ENCODE data around the gene RITA1. TPM values are rescaled to one million over a fixed set of nuclear protein-coding genes. Genes with fewer than 3 reads are reported as not detected.

Gene RITA1
- total and polyA plus RNA-seq, 2 donors (not counting 3 experiments of a cell fraction or from before 2014, with no cell fraction given), result 20.7 to 21.3 TPM

GRCh38 chr12:113239811-113240331 lies 54.4 kb downstream of the RITA1 start:
- Histone ChIP-seq H3K4me2 (ENCODE audit: insufficient read depth, low read length) (no peak overlapping the region), H3K4me1 (ENCODE audit: control insufficient read depth, extremely low read depth, insufficient read depth, low read length) (peaks cover 24% of the 10 kb centered on the region), H3K9ac (replicated peaks; ENCODE audit: extremely low read depth, insufficient read depth, low read length) (no peak overlapping the region), H2AFZ (ENCODE audit: low read depth, low read length) (no peak overlapping the region), H3K79me2 (ENCODE audit: control insufficient read depth, insufficient read depth, low read length) (no peaks in the 10 kb centered on the region), H4K20me1 (replicated peaks; ENCODE audit: control insufficient read depth, extremely low read depth, insufficient read depth, low read length) (no peaks in the 10 kb centered on the region), H3K4me3 (replicated peaks in 1 of 3; ENCODE audit: insufficient read depth in 1 of 3, low read depth in 1 of 3, low read length in 3 of 3) (no peak overlapping the region), H3K27me3 (ENCODE audit: control insufficient read depth in 2 of 2, insufficient read depth in 2 of 2, low read length in 2 of 2) (no peaks in the 10 kb centered on the region), H3K36me3 (ENCODE audit: control insufficient read depth in 2 of 2, extremely low read depth in 1 of 2, insufficient read depth in 2 of 2, low read length in 2 of 2) (no peaks in the 10 kb centered on the region), H3K9me1 (replicated peaks; ENCODE audit: control insufficient read depth, extremely low read depth, insufficient read depth, low read length) (no peaks in the 10 kb centered on the region), H3K27ac (ENCODE audit: insufficient read depth, low read depth, low read length) (no peak overlapping the region), H3K9me3 (replicated peaks; ENCODE audit: control insufficient read depth, insufficient read depth, low read length) (no peaks in the 10 kb centered on the region)
- FAIRE-seq (no peak), DNase-seq (ENCODE audit: low read depth, low spot score) (no peak)
- no TSS peak for BruUV-seq (replicated peaks)
- TF ChIP-seq GATA2 (IDR thresholded peaks at IDR 0.05; ENCODE audit: insufficient read depth, insufficient read length, low read depth, low read length) (no peak), POLR2A (IDR thresholded peaks at IDR 0.05; ENCODE audit: low read depth, low read length) (no peak), JUN (IDR thresholded peaks at IDR 0.05; ENCODE audit: borderline replicate concordance, insufficient read depth, insufficient read length, low read depth) (no peak), MYC (IDR thresholded peaks at IDR 0.05; ENCODE audit: low read depth, low read length) (no peak)
- TF ChIP-seq, protein P1, sequence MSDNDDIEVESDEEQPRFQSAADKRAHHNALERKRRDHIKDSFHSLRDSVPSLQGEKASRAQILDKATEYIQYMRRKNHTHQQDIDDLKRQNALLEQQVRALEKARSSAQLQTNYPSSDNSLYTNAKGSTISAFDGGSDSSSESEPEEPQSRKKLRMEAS (IDR thresholded peaks at IDR 0.05; ENCODE audit: insufficient read depth, insufficient read length), result no peak
- CTCF ChIA-PET, result no interaction called here
- intact Hi-C loops (cut with micrococcal nuclease), result loop anchor here (2.0 kb wide), 1 partner anchor 43 kb away; no protein-coding TSS in a partner anchor
- POLR2A ChIA-PET, result no interaction called here
- dilution Hi-C loops (cut with MboI; ENCODE audit: extremely low pct_ligation_motif_present, low sequenced_read_pairs), result no loop called here

DNA sequence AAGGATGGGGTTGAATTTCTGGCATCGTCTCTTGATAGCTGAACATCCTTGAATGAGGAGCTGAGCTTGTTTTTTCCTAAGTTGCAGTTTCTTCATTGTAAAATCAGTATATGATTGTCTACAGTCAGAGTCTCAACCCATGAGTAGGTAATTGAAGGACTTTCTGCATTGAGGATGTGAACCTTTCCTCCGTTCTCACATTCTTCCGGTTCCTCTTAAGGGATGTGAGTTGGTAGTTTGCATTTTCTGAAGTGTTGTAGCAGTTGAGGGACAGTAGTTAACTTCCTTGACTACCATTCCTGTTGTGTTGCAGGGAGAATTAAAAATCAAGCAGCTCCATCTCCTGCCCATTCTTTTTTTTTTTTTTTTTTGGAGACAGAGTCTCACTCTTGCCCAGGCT lies 54.9 kb downstream of the RITA1 start:
- H3K4me1 ChIP-seq (ENCODE audit: control insufficient read depth, extremely low read depth, insufficient read depth, low read length), result peaks cover 24% of the 10 kb centered on the region
- H3K9me1 ChIP-seq (replicated peaks; ENCODE audit: control insufficient read depth, extremely low read depth, insufficient read depth, low read length), result no peaks in the 10 kb centered on the region

More for the DNA sequence above, 54.9 kb downstream of the RITA1 start:
- no peak for DNase-seq (ENCODE audit: low read depth, low spot score)
- Histone ChIP-seq H3K9me3 (replicated peaks; ENCODE audit: control insufficient read depth, insufficient read depth, low read length) (no peaks in the 10 kb centered on the region), H2AFZ (ENCODE audit: low read depth, low read length) (no peak overlapping the region), H3K27me3 (ENCODE audit: control insufficient read depth in 2 of 2, insufficient read depth in 2 of 2, low read length in 2 of 2) (no peaks in the 10 kb centered on the region), H3K9ac (replicated peaks; ENCODE audit: extremely low read depth, insufficient read depth, low read length) (no peak overlapping the region), H3K4me3 (replicated peaks in 1 of 3; ENCODE audit: insufficient read depth in 1 of 3, low read depth in 1 of 3, low read length in 3 of 3) (no peak overlapping the region), H3K4me2 (ENCODE audit: insufficient read depth, low read length) (no peak overlapping the region), H3K27ac (ENCODE audit: insufficient read depth, low read depth, low read length) (no peak overlapping the region), H4K20me1 (replicated peaks; ENCODE audit: control insufficient read depth, extremely low read depth, insufficient read depth, low read length) (no peaks in the 10 kb centered on the region), H3K79me2 (ENCODE audit: control insufficient read depth, insufficient read depth, low read length) (no peaks in the 10 kb centered on the region), H3K36me3 (ENCODE audit: control insufficient read depth in 2 of 2, extremely low read depth in 1 of 2, insufficient read depth in 2 of 2, low read length in 2 of 2) (no peaks in the 10 kb centered on the region)
- no peak for TF ChIP-seq JUN (IDR thresholded peaks at IDR 0.05; ENCODE audit: borderline replicate concordance, insufficient read depth, insufficient read length, low read depth)
- TF ChIP-seq, protein P1 (IDR thresholded peaks at IDR 0.05; ENCODE audit: insufficient read depth, insufficient read length), result no peak
- no peak for TF ChIP-seq FOS (IDR thresholded peaks at IDR 0.05; ENCODE audit: borderline replicate concordance, insufficient read depth, low read length)
- TF ChIP-seq POLR2AphosphoS5 (IDR thresholded peaks at IDR 0.05; ENCODE audit: insufficient read depth, low read depth, low read length), result no peak
- TF ChIP-seq CTCF (IDR thresholded peaks at IDR 0.05; ENCODE audit: extremely low read depth in 1 of 2, insufficient read depth in 1 of 2, low read depth in 1 of 2, low read length in 2 of 2), result no peak
- TF ChIP-seq MYC (IDR thresholded peaks at IDR 0.05; ENCODE audit: low read depth, low read length), result no peak
- TF ChIP-seq GATA2 (IDR thresholded peaks at IDR 0.05; ENCODE audit: insufficient read depth, insufficient read length, low read depth, low read length), result no peak
- TF ChIP-seq POLR2A (IDR thresholded peaks at IDR 0.05; ENCODE audit: low read depth, low read length), result no peak
- TF ChIP-seq EZH2 (IDR thresholded peaks at IDR 0.05; ENCODE audit: borderline replicate concordance, low read depth, low read length, severe bottlenecking), result no peak
- no peak for FAIRE-seq
- intact Hi-C loops (cut with micrococcal nuclease), result no loop called here
- dilution Hi-C loops (cut with MboI; ENCODE audit: extremely low pct_ligation_motif_present, low sequenced_read_pairs), result no loop called here
- BruUV-seq (replicated peaks), result no TSS peak
- POLR2A ChIA-PET, result no interaction called here
- CTCF ChIA-PET, result no interaction called here
